Naive thymus-derived CD4-positive, alpha-beta T cell (primary cell): ENCODE data around the gene IFIT1. TPM values are rescaled to one million over a fixed set of nuclear protein-coding genes. Genes with fewer than 3 reads are reported as not detected.
"Not testable (repeated sequence)": the region's sequence is repeated elsewhere in the genome, so short reads cannot be mapped to it uniquely, and the experiment has no call there.

ENCODE experiments used
- ATAC-seq: fragments of 150-1000 bp; cut with Tn5 transposase; 2 replicates; pipeline ENCODE4 v1.10.0; 2021; ENCODE audit warnings: mild to moderate bottlenecking, moderate library complexity
- CTCF ChIA-PET: fragments of 350-600 bp; sonication (Branson Sonifier 250); formaldehyde crosslinking; loops from one replicate; lab custom pipeline; 2021; ENCODE audit warnings: antibody characterized with exemption; lab: Charles Lee
- POLR2A ChIA-PET: fragments of 350-600 bp; sonication (Branson Sonifier 250); formaldehyde crosslinking; loops from one replicate; lab custom pipeline; 2021; ENCODE audit warnings: antibody characterized with exemption, inconsistent platforms; lab: Charles Lee
- DNase-seq, 9 donors: peaks; one replicate each; pipeline versions ENCODE4 v3.0.0 to v3.0.0-alpha.2; 2020 to 2022; ENCODE audit warnings: mixed read lengths in 1 of 9
- H3K27ac ChIP-seq: one replicate; pipeline ENCODE4 v1.7.0; 2013; ENCODE audit warnings: mild to moderate bottlenecking, low read depth, low read length, moderate library complexity
- H3K27me3 ChIP-seq, 2 donors: one replicate each; pipeline ENCODE4 v1.7.0; 2013; ENCODE audit warnings: low read length in 2 of 2, mild to moderate bottlenecking in 2 of 2, moderate library complexity in 2 of 2; ENCODE audit not compliant: control insufficient read depth in 2 of 2, insufficient read depth in 2 of 2
- H3K36me3 ChIP-seq, 3 experiments: 1 replicate in 2 of 3; 2 replicates in 1 of 3; pipeline ENCODE4 v1.7.0; 2013; ENCODE audit warnings: low read length in 3 of 3, mild to moderate bottlenecking in 3 of 3, moderate library complexity in 1 of 3; ENCODE audit not compliant: insufficient read depth in 3 of 3, control insufficient read depth in 2 of 3
- H3K4me1 ChIP-seq, 2 donors: one replicate each; pipeline ENCODE4 v1.7.0; 2013; ENCODE audit warnings: low read length in 2 of 2, mild to moderate bottlenecking in 2 of 2, moderate library complexity in 1 of 2; ENCODE audit not compliant: control insufficient read depth in 2 of 2, insufficient read depth in 2 of 2
- H3K4me3 ChIP-seq: 2 replicates; pipeline ENCODE4 v1.7.0; 2013; ENCODE audit warnings: mild to moderate bottlenecking, low read length
- H3K9me3 ChIP-seq, 3 experiments: 1 replicate in 2 of 3; 2 replicates in 1 of 3; pipeline ENCODE4 v1.7.0; 2013; ENCODE audit warnings: low read length in 3 of 3; ENCODE audit not compliant: control insufficient read depth in 2 of 3
- H3K27ac Mint-ChIP-seq, 9 donors: one replicate each; pipeline ENCODE4 v1.8.0; 2020 to 2022; ENCODE audit warnings: mixed read lengths in 9 of 9, mild to moderate bottlenecking in 8 of 9, moderate library complexity in 5 of 9, inconsistent platforms in 2 of 9
- H3K27me3 Mint-ChIP-seq, 5 donors: one replicate each; pipeline ENCODE4 v1.8.0; 2021 to 2022; ENCODE audit warnings: mixed read lengths in 5 of 5, mild to moderate bottlenecking in 1 of 5
- H3K36me3 Mint-ChIP-seq, 5 donors: one replicate each; pipeline ENCODE4 v1.8.0; 2020 to 2022; ENCODE audit warnings: mixed read lengths in 5 of 5, mild to moderate bottlenecking in 3 of 5, inconsistent platforms in 1 of 5
- H3K4me1 Mint-ChIP-seq, 7 donors: one replicate each; pipeline ENCODE4 v1.8.0; 2020 to 2022; ENCODE audit warnings: mixed read lengths in 7 of 7, mild to moderate bottlenecking in 3 of 7, inconsistent platforms in 1 of 7
- H3K4me3 Mint-ChIP-seq, 10 donors: one replicate each; pipeline ENCODE4 v1.8.0; 2020 to 2022; ENCODE audit warnings: mild to moderate bottlenecking in 10 of 10, mixed read lengths in 10 of 10, moderate library complexity in 6 of 10, inconsistent platforms in 2 of 10
- H3K9me3 Mint-ChIP-seq, 11 donors: one replicate each; pipeline ENCODE4 v1.8.0; 2020 to 2022; ENCODE audit warnings: mixed read lengths in 11 of 11, mild to moderate bottlenecking in 4 of 11, inconsistent platforms in 1 of 11, moderate library complexity in 1 of 11
- intact Hi-C, 2 donors: fragments of 100-400 bp; cut with micrococcal nuclease; formaldehyde crosslinking; loops; one replicate each; pipeline ENCODE4 v1.15.1; 2023
- polyA plus RNA-seq, 2 donors: library from polyadenylated mRNA; unstranded; fragments of 300-500 nt; fragmentation: Illumina TruSeq; gene quantifications; one replicate each; pipeline ENCODE4 v1.2.3, GENCODE V29; 2021
- total RNA-seq, 6 experiments: library from RNA in 5 of 6; stranded (reverse) in 5 of 6; gene quantifications; 1 replicate in 5 of 6; 2 replicates in 1 of 6; pipeline ENCODE4 v1.2.3 and lab custom pipeline; 2021 to 2026

The IFIT1 gene
- total and polyA plus RNA-seq, 7 experiments from 2014 or later, result 1.7 to 16.5 (median 6.5) TPM

DNA sequence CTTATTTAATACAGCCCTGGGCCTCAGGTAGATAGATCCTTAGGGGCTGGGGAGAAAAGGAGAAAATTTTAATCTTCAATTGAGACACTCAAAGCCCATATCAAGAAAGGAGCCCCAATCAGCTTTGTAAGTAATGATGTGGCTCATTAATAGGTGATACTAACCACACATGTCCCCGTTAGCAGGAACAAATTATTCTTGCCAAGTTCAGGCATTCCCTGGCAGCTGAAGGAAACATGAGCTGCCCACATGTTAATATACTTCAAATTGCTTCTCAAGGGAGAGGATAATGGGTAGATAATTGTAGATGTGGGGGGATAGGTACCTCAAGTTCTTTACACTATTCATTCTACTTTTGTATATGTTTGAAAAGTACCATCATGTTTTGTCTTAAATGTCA is 36.5 kb downstream of the IFIT1 start:
- no peak for ATAC-seq
- Histone ChIP-seq H3K27me3 (no peaks in the 10 kb centered on the region), H3K27ac (no peak overlapping the region), H3K4me1 (no peaks in the 10 kb centered on the region), H3K9me3 (no peaks in the 10 kb centered on the region), H3K4me3 (no peak overlapping the region), H3K36me3 (no peaks in the 10 kb centered on the region)
- H3K4me1 Mint-ChIP-seq, result peaks cover 0 to under 1% (median 0%) of the 10 kb centered on the region in 7 donors
- ChIA-PET POLR2A (no interaction called here), CTCF (interaction anchor here (0.6 to 1.8 kb wide), 3 partner anchors 10 to 134 kb away, joined by 3 to 5 read pairs (median 4); no protein-coding TSS in a partner anchor)
- H3K9me3 Mint-ChIP-seq, result no peaks in the 10 kb centered on the region
- H3K27me3 Mint-ChIP-seq, result peaks cover 2 to 36% (median 6%) of the 10 kb centered on the region in 5 donors
- no peak overlapping the region for H3K4me3 Mint-ChIP-seq
- DNase-seq, result no peak
- H3K27ac Mint-ChIP-seq, result no peak overlapping the region
- no peaks in the 10 kb centered on the region for H3K36me3 Mint-ChIP-seq
- intact Hi-C loops, result loop anchor here in 1 of 2 donors (5.0 kb wide), 2 partner anchors 1358 to 1443 kb away; partner anchors contain the start of gene RPP30

DNA sequence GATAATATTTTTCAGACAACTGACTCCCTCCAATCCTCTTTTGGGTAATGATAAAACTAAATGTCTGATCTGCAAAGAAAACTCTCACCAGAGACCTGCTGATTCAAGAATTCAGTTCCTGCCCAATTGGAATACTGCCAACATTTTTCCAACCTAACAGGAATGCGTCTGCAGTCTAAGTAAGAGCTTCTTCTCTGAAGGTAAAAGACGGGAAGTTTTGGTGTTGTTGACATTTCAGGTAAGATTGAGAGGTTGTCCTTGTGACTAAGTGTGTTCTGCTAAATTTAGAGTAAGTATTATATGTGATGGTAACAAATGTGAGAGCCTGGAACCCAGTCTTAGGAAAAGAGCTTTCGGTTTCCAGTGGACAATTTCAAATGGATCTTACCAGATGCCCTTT is 39.6 kb downstream of the IFIT1 start:
- H3K27me3 ChIP-seq, result peaks cover 0 to 3% of the 10 kb centered on the region in 2 donors
- no peaks in the 10 kb centered on the region for H3K9me3 Mint-ChIP-seq
- H3K36me3 Mint-ChIP-seq, result no peaks in the 10 kb centered on the region
- ChIA-PET CTCF (interaction anchor here (1.0 kb wide), 1 partner anchor 11 kb away, joined by 3 read pairs; no protein-coding TSS in a partner anchor), POLR2A (no interaction called here)
- H3K4me1 Mint-ChIP-seq, result no peaks in the 10 kb centered on the region
- H3K27me3 Mint-ChIP-seq, result peaks cover 20 to 61% (median 24%) of the 10 kb centered on the region in 5 donors
- no peaks in the 10 kb centered on the region for H3K9me3 ChIP-seq
- H3K36me3 ChIP-seq, result no peaks in the 10 kb centered on the region
- H3K27ac ChIP-seq, result no peak overlapping the region
- H3K4me3 ChIP-seq, result no peak overlapping the region
- DNase-seq (no peak), ATAC-seq (no peak)
- H3K4me3 Mint-ChIP-seq, result no peak overlapping the region
- no peaks in the 10 kb centered on the region for H3K4me1 ChIP-seq
- H3K27ac Mint-ChIP-seq, result no peak overlapping the region
- intact Hi-C loops, result no loop called here

DNA sequence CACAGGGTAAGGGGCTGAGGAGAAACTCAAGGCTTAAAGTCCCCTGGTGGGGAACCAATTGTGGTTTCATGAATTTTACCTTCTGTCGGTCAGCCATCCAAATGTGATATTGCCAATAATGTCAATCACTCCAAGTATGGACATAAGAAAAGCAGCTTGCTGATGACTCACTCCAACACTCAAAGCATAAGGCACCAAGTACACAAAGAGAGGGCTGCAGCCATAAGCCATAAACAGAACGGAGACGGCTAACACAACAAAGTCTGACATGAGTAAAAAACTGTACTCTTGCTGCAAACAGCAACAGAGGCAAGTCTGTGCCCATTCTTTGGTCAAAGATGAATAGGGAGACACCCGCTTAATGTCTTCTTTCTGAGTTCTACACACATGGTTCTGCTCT is 46.1 kb downstream of the IFIT1 start:
- POLR2A ChIA-PET, result no interaction called here
- Histone ChIP-seq H3K9me3 (no peaks in the 10 kb centered on the region), H3K36me3 (no peaks in the 10 kb centered on the region), H3K4me1 (no peaks in the 10 kb centered on the region), H3K27ac (no peak overlapping the region), H3K27me3 (peaks cover 0 to 3% of the 10 kb centered on the region in 2 donors), H3K4me3 (no peak overlapping the region)
- ATAC-seq, result no peak
- Mint-ChIP-seq H3K36me3 (no peaks in the 10 kb centered on the region), H3K4me1 (no peaks in the 10 kb centered on the region), H3K4me3 (no peak overlapping the region), H3K9me3 (no peaks in the 10 kb centered on the region), H3K27me3 (peaks cover 28 to 54% (median 30%) of the 10 kb centered on the region in 5 donors), H3K27ac (no peak overlapping the region)
- intact Hi-C loops, result no loop called here
- no peak for DNase-seq
- CTCF ChIA-PET, result interaction anchor here (0.5 to 1.0 kb wide), 2 partner anchors 10 to 12 kb away, joined by 4 to 5 read pairs; no protein-coding TSS in a partner anchor

DNA sequence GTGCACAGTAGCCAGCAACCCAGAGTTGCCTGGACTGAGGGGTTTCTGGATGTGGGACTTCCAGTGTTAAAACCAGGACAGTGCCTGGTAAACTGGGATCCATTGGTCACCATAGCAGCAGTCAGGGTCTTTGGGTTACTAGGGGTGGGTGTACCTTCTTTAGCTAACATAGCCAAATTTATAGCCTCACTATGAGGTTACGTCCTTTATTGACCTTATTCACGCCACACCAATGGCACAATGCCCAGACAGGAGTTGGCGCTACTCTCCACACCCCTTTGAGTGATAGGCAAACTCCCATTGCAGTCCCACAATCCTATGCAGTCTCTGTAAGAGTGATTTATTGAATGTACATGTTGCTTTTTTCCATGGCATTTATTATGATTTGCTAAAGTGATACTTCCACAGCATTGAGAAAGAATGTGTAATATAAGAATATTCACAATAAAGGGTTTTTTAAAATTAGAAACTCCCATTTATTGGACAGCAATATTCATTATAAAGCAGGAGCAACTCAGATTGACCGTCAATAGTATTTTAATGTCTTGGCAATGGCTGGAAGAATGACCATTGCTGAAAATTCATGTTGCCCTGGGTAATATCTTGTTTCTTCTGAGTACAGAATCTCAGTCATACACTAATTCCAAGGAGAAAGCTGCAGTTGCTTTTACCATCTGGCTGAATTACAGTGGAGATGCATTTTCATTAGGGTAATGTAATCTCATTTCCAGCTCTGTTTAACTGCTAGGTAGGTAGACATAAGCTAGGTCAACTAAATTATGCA is 48.0 kb downstream of the IFIT1 start:
- Mint-ChIP-seq H3K4me1 (no peaks in the 10 kb centered on the region), H3K36me3 (no peaks in the 10 kb centered on the region)
- CTCF ChIA-PET, result interaction anchor here (1.1 kb wide), 1 partner anchor 108 kb away, joined by 3 read pairs; no protein-coding TSS in a partner anchor

DNA sequence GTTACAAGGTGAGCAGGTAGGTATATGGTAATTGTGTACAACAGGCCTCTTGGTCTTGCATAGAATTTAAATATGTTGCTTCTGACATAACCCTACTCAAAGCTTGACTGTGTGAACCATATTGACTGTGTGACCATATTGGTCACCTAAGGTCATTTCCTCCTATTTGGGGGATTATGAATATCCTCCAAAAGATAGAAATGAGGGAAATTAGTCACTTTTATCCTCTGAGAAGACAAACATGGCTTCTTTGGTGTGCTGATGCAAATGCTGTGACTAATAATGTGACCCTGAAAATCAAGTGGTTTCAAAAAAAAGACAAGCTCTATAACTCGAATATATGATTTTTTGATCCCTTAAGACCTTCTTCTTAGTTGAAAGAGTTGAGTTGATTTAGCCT is 49.9 kb downstream of the IFIT1 start:
- Mint-ChIP-seq H3K27ac (no peak overlapping the region), H3K27me3 (peaks cover 9 to 41% (median 17%) of the 10 kb centered on the region in 5 donors), H3K4me1 (no peaks in the 10 kb centered on the region), H3K4me3 (no peak overlapping the region), H3K36me3 (peaks cover 0 to 7% (median 0%) of the 10 kb centered on the region in 5 donors), H3K9me3 (peaks cover 0 to 9% (median 5%) of the 10 kb centered on the region in 11 donors)
- Histone ChIP-seq H3K4me3 (no peak overlapping the region), H3K4me1 (no peaks in the 10 kb centered on the region), H3K36me3 (no peaks in the 10 kb centered on the region), H3K9me3 (no peaks in the 10 kb centered on the region), H3K27me3 (no peaks in the 10 kb centered on the region), H3K27ac (no peak overlapping the region)
- ChIA-PET CTCF (no interaction called here), POLR2A (no interaction called here)
- ATAC-seq (no peak), DNase-seq (no peak)
- intact Hi-C loops, result no loop called here

More for the DNA sequence above, 48.0 kb downstream of the IFIT1 start:
- H3K4me3 Mint-ChIP-seq, result no peak overlapping the region
- POLR2A ChIA-PET, result no interaction called here
- H3K9me3 Mint-ChIP-seq, result peaks cover 0 to 2% (median 0%) of the 10 kb centered on the region in 11 donors
- no peak overlapping the region for H3K4me3 ChIP-seq
- no peaks in the 10 kb centered on the region for H3K4me1 ChIP-seq
- no peaks in the 10 kb centered on the region for H3K9me3 ChIP-seq
- H3K27ac ChIP-seq, result no peak overlapping the region
- H3K36me3 ChIP-seq, result no peaks in the 10 kb centered on the region
- intact Hi-C loops, result no loop called here
- H3K27me3 Mint-ChIP-seq, result peaks cover 19 to 42% (median 25%) of the 10 kb centered on the region in 5 donors
- no peaks in the 10 kb centered on the region for H3K27me3 ChIP-seq
- DNase-seq (no peak), ATAC-seq (no peak)
- H3K27ac Mint-ChIP-seq, result no peak overlapping the region

DNA sequence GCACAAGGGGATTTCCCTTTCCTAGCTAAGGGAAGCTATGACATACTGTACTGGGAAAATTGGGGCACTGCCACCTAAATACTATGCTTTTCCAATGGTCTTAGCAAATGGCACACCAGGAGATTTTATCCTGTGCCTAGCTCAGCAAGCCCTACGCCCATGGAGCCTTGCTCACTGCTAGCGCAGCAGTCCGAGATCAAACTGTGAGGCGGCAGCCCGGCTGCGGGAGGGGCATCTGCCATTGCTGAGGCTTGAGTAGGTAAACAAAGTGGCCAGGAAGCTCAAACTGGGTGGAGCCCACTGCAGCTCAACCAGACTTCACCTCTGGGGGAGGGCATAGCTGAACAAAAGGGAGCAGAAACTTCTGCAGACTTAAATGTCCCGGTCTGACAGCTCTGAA is 52.4 kb downstream of the IFIT1 start:
- H3K4me1 Mint-ChIP-seq, H3K27ac ChIP-seq, H3K9me3 ChIP-seq, H3K4me3 ChIP-seq, H3K36me3 ChIP-seq, ATAC-seq, DNase-seq, H3K4me3 Mint-ChIP-seq, intact Hi-C loops, H3K4me1 ChIP-seq, H3K36me3 Mint-ChIP-seq, POLR2A ChIA-PET, CTCF ChIA-PET, H3K27ac Mint-ChIP-seq, H3K27me3 ChIP-seq, H3K9me3 Mint-ChIP-seq: not testable (repeated sequence)
- peaks cover 0 to 33% (median 7%) of the 10 kb centered on the region in 5 donors for H3K27me3 Mint-ChIP-seq
